Mesothelial cell of epicardium (in vitro differentiated cells): ENCODE results near the gene BAG5. TPM values are rescaled to one million over a fixed set of nuclear protein-coding genes. Genes with fewer than 3 reads are reported as not detected.
"Not testable (repeated sequence)": the region's sequence is repeated elsewhere in the genome, so short reads cannot be mapped to it uniquely, and the experiment has no call there.

Source experiments
- DNase-seq, 2 experiments: peaks; one replicate each; pipeline ENCODE4 v3.0.0; 2021; ENCODE audit warnings: low spot score in 2 of 2; ENCODE audit not compliant: unreplicated experiment in 2 of 2
- H3K27ac Mint-ChIP-seq: 2 replicates; pipeline ENCODE4 v1.8.0; 2021; ENCODE audit warnings: mixed read lengths
- H3K27me3 Mint-ChIP-seq: 2 replicates; pipeline ENCODE4 v1.8.0; 2021; ENCODE audit warnings: low read depth, mixed read lengths
- H3K36me3 Mint-ChIP-seq: 2 replicates; pipeline ENCODE4 v1.8.0; 2021; ENCODE audit warnings: mixed read lengths
- H3K4me1 Mint-ChIP-seq: 2 replicates; pipeline ENCODE4 v1.8.0; 2021; ENCODE audit warnings: mixed read lengths
- H3K4me3 Mint-ChIP-seq: 2 replicates; pipeline ENCODE4 v1.8.0; 2021; ENCODE audit warnings: mild to moderate bottlenecking, moderate library complexity, mixed read lengths
- H3K9me3 Mint-ChIP-seq: 2 replicates; pipeline ENCODE4 v1.8.0; 2021; ENCODE audit warnings: mixed read lengths
- total RNA-seq: library from RNA; stranded (reverse); gene quantifications from 3 replicates; pipeline ENCODE4 v1.2.1, GENCODE V29; 2021
- TF ChIP-seq, protein P1 (sequence below): fragments of 200-600 bp; sonication (generic); IDR thresholded peaks from one replicate; pipeline ENCODE4 v1.5.0; 2021; ENCODE audit warnings: antibody characterized with exemption; ENCODE audit not compliant: unreplicated experiment

Gene BAG5
- total RNA-seq, 1 donor from 2014 or later = 22.2 TPM

DNA sequence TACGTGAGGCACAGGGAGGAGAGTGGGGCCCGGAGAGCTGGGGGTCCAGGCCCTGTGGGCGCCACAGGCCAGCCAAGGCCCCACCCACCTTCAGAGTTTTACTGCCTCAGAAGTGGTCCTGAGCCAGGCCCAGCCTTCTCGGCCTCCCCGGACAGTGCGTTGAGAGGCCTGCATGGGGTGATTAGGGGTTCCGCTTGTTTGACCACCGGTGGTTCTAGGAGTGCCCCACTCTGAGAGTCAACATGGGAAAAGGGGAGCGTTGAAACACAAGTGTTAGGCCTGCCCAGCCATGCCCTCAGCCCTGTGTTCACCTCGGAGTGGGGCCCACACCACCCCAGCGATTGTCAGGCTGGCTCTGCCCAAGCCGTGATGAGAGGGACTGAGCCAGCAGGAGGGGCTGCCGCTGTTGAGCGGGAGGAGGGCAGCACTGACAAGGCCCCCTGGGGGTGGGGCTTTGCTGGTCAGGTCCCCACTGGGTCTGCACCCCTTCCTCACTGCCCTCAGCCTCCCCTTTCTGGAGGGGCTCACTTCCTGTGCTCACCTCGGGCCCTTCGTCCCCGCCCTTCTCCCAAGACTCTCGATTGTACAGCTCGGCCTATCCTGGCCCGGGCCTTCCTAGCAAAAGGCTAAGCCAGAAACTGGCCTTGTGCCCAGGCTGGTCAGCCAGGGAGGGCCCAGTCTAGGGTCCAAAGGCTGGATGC lies 44.6 kb downstream of the BAG5 start:
- H3K27me3 Mint-ChIP-seq = peaks cover 13% of the 10 kb centered on the region
- peaks cover 18% of the 10 kb centered on the region for H3K4me1 Mint-ChIP-seq
- no peak for DNase-seq
- no peak overlapping the region for H3K27ac Mint-ChIP-seq
- no peak overlapping the region for H3K4me3 Mint-ChIP-seq
- H3K36me3 Mint-ChIP-seq = no peaks in the 10 kb centered on the region
- no peaks in the 10 kb centered on the region for H3K9me3 Mint-ChIP-seq
- TF ChIP-seq, protein P1, sequence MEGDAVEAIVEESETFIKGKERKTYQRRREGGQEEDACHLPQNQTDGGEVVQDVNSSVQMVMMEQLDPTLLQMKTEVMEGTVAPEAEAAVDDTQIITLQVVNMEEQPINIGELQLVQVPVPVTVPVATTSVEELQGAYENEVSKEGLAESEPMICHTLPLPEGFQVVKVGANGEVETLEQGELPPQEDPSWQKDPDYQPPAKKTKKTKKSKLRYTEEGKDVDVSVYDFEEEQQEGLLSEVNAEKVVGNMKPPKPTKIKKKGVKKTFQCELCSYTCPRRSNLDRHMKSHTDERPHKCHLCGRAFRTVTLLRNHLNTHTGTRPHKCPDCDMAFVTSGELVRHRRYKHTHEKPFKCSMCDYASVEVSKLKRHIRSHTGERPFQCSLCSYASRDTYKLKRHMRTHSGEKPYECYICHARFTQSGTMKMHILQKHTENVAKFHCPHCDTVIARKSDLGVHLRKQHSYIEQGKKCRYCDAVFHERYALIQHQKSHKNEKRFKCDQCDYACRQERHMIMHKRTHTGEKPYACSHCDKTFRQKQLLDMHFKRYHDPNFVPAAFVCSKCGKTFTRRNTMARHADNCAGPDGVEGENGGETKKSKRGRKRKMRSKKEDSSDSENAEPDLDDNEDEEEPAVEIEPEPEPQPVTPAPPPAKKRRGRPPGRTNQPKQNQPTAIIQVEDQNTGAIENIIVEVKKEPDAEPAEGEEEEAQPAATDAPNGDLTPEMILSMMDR = no peak

GRCh38 chr14:103517174-103517566 lies 45.3 kb downstream of the BAG5 start:
- H3K36me3 Mint-ChIP-seq = peaks cover 4% of the 10 kb centered on the region
- no peaks in the 10 kb centered on the region for H3K9me3 Mint-ChIP-seq

GRCh38 chr14:103516426-103517173 lies 45.9 kb downstream of the BAG5 start:
- Mint-ChIP-seq H3K27me3 (peaks cover 9% of the 10 kb centered on the region), H3K4me1 (peaks cover 20% of the 10 kb centered on the region), H3K9me3 (no peaks in the 10 kb centered on the region), H3K27ac (no peak overlapping the region), H3K4me3 (no peak overlapping the region), H3K36me3 (peaks cover 5% of the 10 kb centered on the region)
- no peak for DNase-seq
- TF ChIP-seq, protein P1 = no peak

More at GRCh38 chr14:103517174-103517566, 45.3 kb downstream of the BAG5 start:
- no peak for DNase-seq
- peaks cover 20% of the 10 kb centered on the region for H3K4me1 Mint-ChIP-seq
- no peak overlapping the region for H3K4me3 Mint-ChIP-seq
- TF ChIP-seq, protein P1 = no peak
- H3K27me3 Mint-ChIP-seq = peaks cover 9% of the 10 kb centered on the region
- no peak overlapping the region for H3K27ac Mint-ChIP-seq

- Mint-ChIP-seq H3K27ac (no peak overlapping the region), H3K4me3 (no peak overlapping the region), H3K4me1 (peaks cover 18% of the 10 kb centered on the region), H3K9me3 (no peaks in the 10 kb centered on the region), H3K36me3 (peaks cover 8% of the 10 kb centered on the region), H3K27me3 (peaks cover 5% of the 10 kb centered on the region)
- TF ChIP-seq, protein P1 = no peak
- DNase-seq = no peak
These were observed 47.6 kb downstream of the BAG5 start for GRCh38 chr14:103514596-103515421.

DNA sequence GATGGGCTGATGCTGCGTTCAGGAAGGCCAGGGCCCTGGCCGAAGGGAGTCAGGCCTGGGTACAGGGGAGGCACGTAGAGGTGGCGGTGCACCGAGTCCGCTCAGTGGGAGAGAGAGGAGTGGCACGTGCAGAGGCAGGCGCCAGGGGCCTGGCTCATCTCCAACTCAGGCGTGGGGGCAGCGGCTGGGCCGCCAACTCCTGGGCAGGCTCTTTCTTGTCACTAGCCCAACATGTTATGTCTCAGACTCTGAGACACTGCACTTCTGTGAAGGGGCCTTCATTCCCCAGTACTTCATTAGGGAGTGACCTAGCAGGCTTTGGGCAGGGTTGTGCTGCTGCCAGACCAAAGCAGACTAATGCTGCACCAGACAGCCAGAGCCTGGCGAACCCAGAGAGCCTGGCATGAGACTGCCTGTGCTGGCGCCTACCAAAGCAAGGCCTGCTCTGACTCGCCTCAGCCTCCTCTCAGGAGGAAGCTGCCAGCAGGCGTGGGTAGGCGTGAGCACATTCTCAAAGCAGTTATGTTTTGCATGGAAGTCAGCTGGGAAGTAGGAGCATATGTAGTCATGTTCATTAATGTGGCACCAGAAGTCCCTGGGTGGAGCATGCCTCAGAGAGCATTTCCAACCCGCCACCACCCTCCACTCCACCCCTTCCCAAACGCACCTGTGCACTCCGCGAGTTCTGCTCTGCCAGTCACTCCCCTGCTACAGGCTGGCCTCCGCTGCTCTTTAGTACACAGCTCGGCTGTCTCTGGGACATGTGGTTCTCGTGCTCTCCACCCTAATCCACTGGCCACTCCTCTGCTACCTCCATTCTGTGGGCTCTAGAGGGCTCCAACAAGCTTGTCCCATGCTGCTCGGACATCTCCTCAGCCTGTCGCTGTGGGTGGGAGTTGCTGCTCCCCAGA lies 49.5 kb downstream of the BAG5 start:
- peak overlapping the region; percentile 43 for H3K27ac Mint-ChIP-seq
- peaks cover 10% of the 10 kb centered on the region for H3K4me1 Mint-ChIP-seq
- H3K9me3 Mint-ChIP-seq = no peaks in the 10 kb centered on the region
- DNase-seq = no peak
- TF ChIP-seq, protein P1 = no peak
- no peaks in the 10 kb centered on the region for H3K27me3 Mint-ChIP-seq
- H3K36me3 Mint-ChIP-seq = peaks cover 10% of the 10 kb centered on the region
- H3K4me3 Mint-ChIP-seq = no peak overlapping the region

DNA sequence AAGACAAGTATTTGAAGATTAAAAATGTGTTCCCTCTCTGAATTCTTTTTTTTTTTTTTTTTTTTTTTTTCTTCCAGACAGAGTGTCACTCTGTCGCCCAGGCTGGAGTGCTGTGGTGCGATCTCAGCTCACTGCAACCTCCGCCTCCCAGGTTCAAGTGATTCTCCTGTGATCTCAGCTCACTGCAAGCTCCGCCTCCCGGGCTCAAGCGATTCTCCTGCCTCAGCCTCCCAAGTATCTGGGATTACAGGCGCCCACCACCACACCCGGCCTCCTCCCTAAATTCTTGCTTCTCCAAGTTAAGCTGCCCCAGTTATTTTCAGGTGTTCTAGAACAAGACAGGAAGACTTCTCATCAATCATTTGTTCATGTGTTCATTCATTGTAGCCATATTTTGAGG lies 50.3 kb downstream of the BAG5 start:
- H3K27ac Mint-ChIP-seq, H3K27me3 Mint-ChIP-seq, H3K9me3 Mint-ChIP-seq, DNase-seq, H3K4me3 Mint-ChIP-seq, H3K4me1 Mint-ChIP-seq: not testable (repeated sequence)
- peaks cover 14% of the 10 kb centered on the region for H3K36me3 Mint-ChIP-seq
